Stimulated activated CD4-positive, alpha-beta T cell treated with anti-CD3 and anti-CD28 coated beads, Interleukin-4, amount 100 ng/mL, for 1 hour (primary cell): ENCODE measurements around the gene MRGPRX3.
A peak's percentile ranks its signal among the peaks of the same experiment; 100 is the strongest.
"Not testable (repeated sequence)": the region's sequence is repeated elsewhere in the genome, so short reads cannot be mapped to it uniquely, and the experiment has no call there.

Experiments used
- DNase-seq: peaks from one replicate; pipeline ENCODE4 v3.0.0-alpha.2; 2020

MRGPRX3 gene

GRCh38 chr11:18132341-18132740 lies at the start of gene MRGPRX3:
TSS of gene MRGPRX3 (plus strand) at chr11:18132571. CDS start at chr11:18137203, 4,632 bp downstream.
- DNase-seq: no peak

DNA sequence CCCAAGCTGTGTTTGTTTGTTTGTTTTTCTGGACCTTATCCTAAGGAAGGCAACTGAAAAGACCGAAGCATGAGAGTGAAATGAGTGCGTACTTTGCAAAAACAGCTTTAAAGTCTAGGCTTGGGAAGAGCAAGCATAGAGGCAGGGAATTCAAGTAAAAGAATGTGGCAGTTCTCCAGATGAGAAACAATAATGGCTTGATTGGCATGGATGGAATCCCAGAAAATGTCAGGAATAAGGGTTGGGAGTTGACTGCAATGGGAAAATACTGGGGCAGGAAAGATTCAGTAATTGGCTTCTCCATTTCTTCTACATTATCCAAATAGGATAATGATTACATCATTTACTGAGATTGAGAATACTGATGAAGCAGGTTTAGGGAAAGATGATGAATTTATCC lies 44.0 kb upstream of the MRGPRX3 start:
- DNase-seq: no peak

DNA sequence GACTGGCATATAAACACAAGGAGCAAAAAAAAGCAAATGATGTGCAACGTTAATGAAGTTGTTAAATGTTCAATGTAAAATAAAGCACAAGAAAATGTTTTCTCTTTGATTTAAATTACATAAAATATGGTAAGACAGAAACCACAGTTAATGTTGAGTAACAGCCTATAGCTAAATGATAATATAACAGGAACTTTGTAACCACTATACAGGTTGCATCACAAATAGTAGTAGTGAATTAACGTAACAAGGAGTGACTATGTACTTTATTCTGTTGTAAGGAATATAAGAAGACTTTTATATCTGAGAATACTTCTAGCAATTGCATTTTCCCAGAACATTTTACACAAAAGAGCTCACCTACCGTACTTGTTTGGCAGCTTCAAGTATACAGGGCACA lies 43.4 kb upstream of the MRGPRX3 start:
- DNase-seq: no peak

DNA sequence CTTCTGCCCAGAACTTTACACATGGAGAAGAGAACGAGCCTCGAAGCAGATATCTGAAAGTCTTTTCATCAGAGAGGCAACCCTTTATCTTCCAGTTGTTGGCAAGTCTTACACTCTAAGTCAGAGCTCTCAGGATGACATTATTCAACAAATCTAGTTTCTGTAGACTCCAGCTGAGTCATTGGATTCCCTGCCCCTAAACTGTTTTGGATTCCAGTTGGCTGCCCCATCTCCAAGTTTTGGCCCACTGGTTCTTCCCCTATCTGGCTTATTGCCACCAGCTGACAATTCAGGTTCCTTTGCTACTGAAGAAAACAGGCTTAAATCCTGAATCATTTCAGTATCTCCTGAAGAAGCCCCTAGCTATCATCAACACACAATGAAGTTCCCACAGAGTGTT lies 40.6 kb upstream of the MRGPRX3 start:
- no peak for DNase-seq

DNA sequence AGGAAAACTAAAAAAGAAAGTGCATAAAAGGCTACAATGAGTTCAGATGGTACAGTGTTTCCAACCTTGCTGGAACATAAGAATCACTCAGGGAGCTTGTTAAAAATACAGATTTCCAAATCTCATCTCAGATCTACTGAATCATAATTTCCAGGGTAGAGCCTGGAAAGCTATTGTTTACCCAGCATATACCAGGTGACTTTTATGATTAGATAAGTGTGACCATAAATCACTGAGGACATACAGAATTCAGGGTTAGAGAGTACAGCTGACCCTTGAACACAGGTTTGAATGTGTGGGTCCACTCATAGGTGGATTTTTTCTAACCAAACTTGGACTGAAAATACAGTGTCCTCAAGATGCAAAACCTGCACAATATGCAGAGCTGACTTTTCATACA lies 38.4 kb upstream of the MRGPRX3 start:
- no peak for DNase-seq

DNA sequence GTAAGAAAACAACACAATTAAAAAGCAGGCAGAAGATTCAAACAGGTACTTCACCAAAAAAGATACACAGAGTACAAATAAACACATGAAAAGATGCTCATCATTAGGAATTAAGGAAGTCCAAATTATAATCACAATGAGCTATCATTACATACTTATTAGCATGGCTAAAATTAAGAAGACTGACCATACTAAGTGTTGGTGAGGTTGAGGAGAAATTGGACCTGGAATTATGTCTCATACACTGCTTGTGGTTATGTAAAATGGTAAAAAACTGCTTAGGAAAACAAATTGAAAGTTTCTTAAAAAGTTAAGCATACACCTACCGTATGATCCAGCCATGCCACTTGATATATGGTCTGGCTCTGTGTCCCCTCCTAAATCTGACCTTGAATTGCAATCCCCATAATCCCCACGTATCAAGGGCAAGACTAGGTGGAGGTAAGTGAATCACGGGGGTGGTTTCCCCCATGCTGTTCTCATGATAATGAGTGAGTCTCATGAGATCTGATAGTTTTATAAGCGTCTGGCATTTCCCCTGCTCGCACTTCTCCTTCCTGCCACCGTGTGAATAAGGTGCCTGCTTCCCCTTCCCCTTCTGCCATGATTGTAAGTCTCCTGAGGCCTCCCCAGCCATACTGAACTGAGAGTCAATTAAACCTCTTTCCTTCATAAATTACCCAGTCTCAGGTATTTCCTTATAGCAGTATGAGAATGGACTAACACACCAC lies 31.3 kb upstream of the MRGPRX3 start:
- peak; percentile 15 for DNase-seq

- DNase-seq: no peak
Measured at GRCh38 chr11:18105086-18105801, 27.1 kb upstream of the MRGPRX3 start.

DNA sequence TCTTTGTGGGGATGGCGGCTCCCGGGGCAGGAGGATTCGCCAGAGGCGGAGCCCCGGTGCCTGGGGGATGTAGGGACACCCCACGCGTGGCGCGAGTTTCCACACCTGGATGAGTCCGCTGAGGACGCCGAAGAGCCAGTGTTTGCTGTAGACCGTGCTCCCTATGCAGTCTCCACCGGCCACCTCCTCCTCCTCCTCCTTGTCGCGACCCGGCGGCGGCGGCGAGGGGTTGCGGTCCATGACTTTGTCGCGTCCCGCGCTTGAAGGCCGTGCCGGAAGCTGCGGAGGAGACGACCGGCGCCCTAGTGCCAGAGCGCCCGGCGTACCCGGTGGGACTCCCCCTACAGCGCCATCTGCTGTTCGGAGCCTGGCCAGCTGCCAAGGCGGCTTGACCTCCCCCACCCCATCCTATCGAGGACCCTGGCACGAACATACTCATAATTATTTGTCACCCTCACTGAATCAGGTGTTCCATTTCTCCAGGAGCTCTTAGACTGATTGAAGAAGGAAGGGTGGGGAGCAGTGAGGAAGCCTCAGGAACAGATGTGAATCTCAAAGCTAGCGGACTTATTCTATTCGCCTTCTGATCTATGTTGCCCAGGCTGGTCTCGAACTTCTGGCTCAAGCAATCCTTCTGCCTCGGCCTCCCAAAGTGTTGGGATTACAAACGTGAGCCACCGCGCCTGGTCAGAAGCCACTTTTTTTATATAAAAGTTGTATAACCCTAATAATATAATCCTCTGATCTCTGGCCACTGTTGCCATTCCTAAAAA lies 26.4 kb upstream of the MRGPRX3 start, which contains the start of gene SAAL1:
TSS of gene SAAL1 (minus strand) at position 281 of the 773 bp plus-strand sequence. CDS start at position 240, 41 bp downstream.
- DNase-seq: peak; percentile 92

DNA sequence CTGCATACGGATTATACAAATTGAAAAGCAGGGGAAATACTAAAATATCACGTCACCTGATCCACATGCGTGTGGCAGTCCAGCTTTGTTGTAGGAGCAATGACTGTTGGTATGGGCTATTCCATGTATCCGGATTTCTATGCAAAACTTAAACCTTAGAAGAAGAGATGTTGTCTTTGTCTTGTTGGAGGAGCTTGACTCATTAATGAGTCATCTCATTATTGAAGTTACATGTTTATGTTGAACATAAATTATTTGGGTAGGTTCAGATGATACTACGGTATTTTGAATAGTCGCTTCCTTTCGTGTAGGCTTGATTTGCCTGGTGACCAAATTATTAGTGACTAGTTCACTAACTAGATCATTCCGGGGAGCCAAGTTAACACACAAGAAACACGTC lies 25.7 kb upstream of the MRGPRX3 start:
- no peak for DNase-seq

DNA sequence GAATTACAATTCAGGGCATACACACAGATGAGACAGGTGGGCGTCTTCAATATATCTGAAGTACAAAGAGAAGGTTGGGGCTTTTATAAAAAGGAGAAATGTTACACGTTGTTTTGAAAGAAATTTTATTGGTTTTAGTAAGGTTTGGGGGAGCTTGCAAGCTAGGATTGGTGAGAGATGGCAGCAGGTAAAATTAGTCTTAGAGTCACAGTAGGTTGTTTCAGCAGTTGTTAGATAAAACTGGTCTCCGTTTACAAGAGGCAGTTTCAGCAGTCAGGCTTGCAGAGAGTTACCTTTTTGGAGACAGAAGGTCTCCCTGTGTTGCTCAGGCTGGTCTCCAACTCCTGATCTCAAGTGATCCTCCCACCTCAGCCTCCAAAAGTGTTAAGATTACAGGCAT lies 24.1 kb upstream of the MRGPRX3 start:
- DNase-seq: no peak

- no peak for DNase-seq
Measured at GRCh38 chr11:18111005-18111404, 21.4 kb upstream of the MRGPRX3 start.

DNA sequence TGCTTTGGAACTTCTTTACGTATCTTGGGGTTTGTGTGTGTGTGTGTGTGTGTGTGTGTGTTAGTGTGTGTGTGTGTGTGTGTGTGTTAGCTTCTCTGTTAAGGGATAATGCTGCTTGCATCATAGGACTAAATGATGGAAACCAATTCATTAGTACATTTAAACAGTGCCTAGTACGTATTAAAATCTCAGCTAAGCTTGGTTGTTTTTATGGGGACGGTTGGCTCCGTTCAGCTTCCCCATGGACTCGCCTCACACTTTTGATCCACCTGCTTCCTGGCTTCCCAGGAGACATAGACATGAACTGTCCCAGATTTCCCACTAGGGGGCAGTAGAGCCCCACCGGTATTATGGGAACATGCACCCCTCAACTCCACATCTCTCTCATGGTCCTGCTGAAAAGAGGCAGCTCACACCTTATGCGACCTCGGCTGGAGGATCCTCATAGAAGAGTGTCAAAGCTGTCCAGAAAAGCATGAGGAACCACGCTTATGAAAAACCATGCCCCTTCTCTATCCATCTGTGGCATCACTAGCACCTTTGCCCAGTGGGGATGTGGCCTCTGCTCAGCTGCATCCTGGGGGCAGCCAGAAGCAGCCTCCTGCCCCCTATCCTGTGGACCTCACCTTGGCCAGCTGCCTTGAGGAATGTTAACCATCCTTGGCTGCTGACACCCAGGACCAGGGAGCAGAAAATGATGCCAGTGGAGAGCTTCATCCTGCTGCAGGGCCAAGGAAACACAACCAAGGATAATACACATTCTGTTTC lies 16.8 kb upstream of the MRGPRX3 start:
- DNase-seq: peak; percentile 54

- DNase-seq: not testable (repeated sequence)
Measured at GRCh38 chr11:18121331-18121828, 11.0 kb upstream of the MRGPRX3 start.

DNA sequence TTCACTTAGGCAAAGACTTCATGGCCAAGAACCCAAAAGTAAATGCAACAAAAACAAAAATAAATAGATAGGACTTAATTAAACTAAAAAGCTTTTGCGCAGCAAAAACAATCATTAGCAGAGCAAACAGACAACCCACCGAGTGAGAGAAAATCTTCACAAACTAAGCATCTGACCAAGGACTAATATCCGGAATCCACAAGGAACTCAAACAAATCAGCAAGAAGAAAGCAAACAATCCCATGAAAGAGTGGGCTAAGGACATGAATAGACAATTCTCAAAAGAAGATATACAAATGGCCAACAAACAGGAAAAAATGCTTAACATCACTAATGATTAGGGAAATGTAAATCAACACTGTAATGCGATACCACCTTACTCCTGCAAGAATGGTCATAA lies 1.3 kb upstream of the MRGPRX3 start:
- not testable (repeated sequence) for DNase-seq

GRCh38 chr11:18135308-18135707 lies 2.9 kb downstream of the MRGPRX3 start:
- no peak for DNase-seq

GRCh38 chr11:18137186-18137800 lies 4.9 kb downstream of the MRGPRX3 start:
- DNase-seq: no peak

DNA sequence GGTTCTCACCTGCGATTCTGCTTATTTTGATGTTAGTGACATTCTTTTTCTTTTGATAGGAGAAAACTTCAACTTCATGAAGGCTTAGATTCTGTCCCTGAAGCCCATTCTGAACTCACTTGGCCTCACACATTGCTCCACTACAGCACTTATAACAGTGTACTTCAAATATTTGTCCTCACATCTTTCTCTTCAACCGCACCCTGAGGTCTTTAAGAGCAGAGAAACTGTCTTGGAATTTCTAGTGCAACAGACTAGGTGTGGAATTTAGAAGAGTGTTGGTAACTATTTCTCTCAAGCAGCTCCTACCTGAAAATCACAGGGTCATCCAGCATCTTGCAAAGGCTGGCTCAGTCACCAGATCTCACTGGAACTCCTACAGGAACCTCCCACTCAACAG lies 7.8 kb downstream of the MRGPRX3 start:
- no peak for DNase-seq

- no peak for DNase-seq
Measured at GRCh38 chr11:18144243-18144642, 11.9 kb downstream of the MRGPRX3 start.

GRCh38 chr11:18145025-18145424 lies 12.7 kb downstream of the MRGPRX3 start:
- DNase-seq: no peak

DNA sequence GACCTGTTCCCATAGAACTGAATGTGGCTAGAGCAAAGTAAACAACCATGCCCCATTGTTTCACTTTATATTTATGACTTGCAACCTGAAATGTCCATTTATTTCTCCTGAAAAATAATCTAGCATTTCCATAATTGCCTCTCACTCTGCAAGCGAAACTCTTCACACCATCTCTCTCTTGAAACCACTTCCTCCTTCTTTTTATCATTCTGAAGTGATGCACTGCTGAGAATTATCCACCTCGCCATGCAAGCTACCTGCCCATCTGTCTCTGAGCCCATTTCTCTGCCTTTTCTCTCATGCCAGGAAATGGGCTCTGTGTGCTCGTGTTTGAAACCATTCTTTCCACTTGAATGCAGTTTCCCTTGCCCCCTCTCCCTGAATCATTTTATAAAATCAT lies 13.5 kb downstream of the MRGPRX3 start:
- DNase-seq: no peak

- DNase-seq: no peak
Measured at GRCh38 chr11:18151581-18151980, 19.2 kb downstream of the MRGPRX3 start.

DNA sequence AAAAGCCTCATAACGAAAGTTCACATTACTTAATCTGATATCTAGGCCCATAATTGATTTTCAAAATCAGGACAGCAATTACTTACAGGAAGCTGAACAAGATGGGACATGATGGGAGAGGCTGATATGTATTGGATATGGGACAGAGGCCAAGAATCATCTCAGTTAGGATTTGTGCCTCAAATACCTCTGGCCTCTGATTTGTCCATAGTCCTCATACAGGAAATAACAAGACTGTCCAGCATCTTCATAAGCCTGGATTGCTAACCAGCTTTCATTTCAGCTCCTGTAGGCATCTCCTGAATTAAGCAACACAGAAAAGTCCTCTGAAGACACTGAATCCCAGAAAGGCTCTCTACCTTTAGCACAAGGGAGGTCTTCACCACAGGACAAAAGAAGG lies 36.0 kb downstream of the MRGPRX3 start:
- no peak for DNase-seq
